T-helper 1 cell treated with Interleukin-12 subunit alpha and Interleukin-12 subunit beta and Interleukin-4 antibody, amounts not matched to agents 30 ng/mL and 1 ng/mL, for 36 hours (primary cell): Measurements from ENCODE around the gene GRIA4. TPM values are rescaled to one million over a fixed set of nuclear protein-coding genes. Genes with fewer than 3 reads are reported as not detected.
"Not testable (repeated sequence)": the region's sequence is repeated elsewhere in the genome, so short reads cannot be mapped to it uniquely, and the experiment has no call there.

Experiments
- intact Hi-C: fragments of 100-400 bp; cut with micrococcal nuclease; formaldehyde crosslinking; loops from one replicate; pipeline ENCODE4 v1.15.1; 2024
- total RNA-seq: library from RNA; stranded (reverse); gene quantifications from 2 replicates; pipeline ENCODE4 v1.2.3, GENCODE V29; 2022

The GRIA4 gene
- total RNA-seq, 1 donor from 2014 or later, result not detected

- intact Hi-C loops, result not testable (repeated sequence)
Observed at GRCh38 chr11:105785850-105786249, 176.0 kb downstream of the GRIA4 start.

- intact Hi-C loops, result no loop called here
Observed at GRCh38 chr11:105786741-105787140, 176.9 kb downstream of the GRIA4 start.

- intact Hi-C loops, result no loop called here
Observed at GRCh38 chr11:105789579-105790420, 179.9 kb downstream of the GRIA4 start.

- intact Hi-C loops, result no loop called here
Observed at GRCh38 chr11:105790840-105791239, 181.0 kb downstream of the GRIA4 start.

GRCh38 chr11:105793092-105793491 lies 183.2 kb downstream of the GRIA4 start:
- intact Hi-C loops, result no loop called here

GRCh38 chr11:105799263-105799662 lies 189.4 kb downstream of the GRIA4 start:
- intact Hi-C loops, result no loop called here

GRCh38 chr11:105799728-105800462 lies 190.0 kb downstream of the GRIA4 start:
- intact Hi-C loops, result no loop called here

- intact Hi-C loops, result no loop called here
Observed at GRCh38 chr11:105802390-105802789, 192.5 kb downstream of the GRIA4 start.

GRCh38 chr11:105811242-105811641 lies 201.4 kb downstream of the GRIA4 start:
- intact Hi-C loops, result no loop called here

- intact Hi-C loops, result no loop called here
Observed at GRCh38 chr11:105821372-105821771, 211.5 kb downstream of the GRIA4 start.

- intact Hi-C loops, result no loop called here
Observed at GRCh38 chr11:105821781-105822180, 211.9 kb downstream of the GRIA4 start.

GRCh38 chr11:105823495-105824033 lies 213.7 kb downstream of the GRIA4 start:
- intact Hi-C loops, result no loop called here

GRCh38 chr11:105824457-105825013 lies 214.7 kb downstream of the GRIA4 start:
- intact Hi-C loops, result no loop called here

GRCh38 chr11:105825141-105825540 lies 215.3 kb downstream of the GRIA4 start:
- intact Hi-C loops, result no loop called here

GRCh38 chr11:105827906-105828305 lies 218.0 kb downstream of the GRIA4 start:
- intact Hi-C loops, result no loop called here

GRCh38 chr11:105829084-105829483 lies 219.2 kb downstream of the GRIA4 start:
- intact Hi-C loops, result no loop called here

- intact Hi-C loops, result no loop called here
Observed at GRCh38 chr11:105834461-105834860, 224.6 kb downstream of the GRIA4 start.

GRCh38 chr11:105838668-105839384 lies 229.0 kb downstream of the GRIA4 start:
- intact Hi-C loops, result no loop called here

GRCh38 chr11:105840391-105840790 lies 230.5 kb downstream of the GRIA4 start:
- intact Hi-C loops, result no loop called here

GRCh38 chr11:105852403-105852802 lies 242.5 kb downstream of the GRIA4 start:
- intact Hi-C loops, result no loop called here

- intact Hi-C loops, result no loop called here
Observed at GRCh38 chr11:105854269-105854668, 244.4 kb downstream of the GRIA4 start.
